Calu3 (cell line): ENCODE data around the gene OPCML. TPM values are rescaled to one million over a fixed set of nuclear protein-coding genes. Genes with fewer than 3 reads are reported as not detected.

Source experiments
- BruUV-seq: library from RNA; stranded (reverse); fragments of 400-500 nt; replicated peaks from 2 replicates; lab custom pipeline; 2021; lab: Mats Ljungman, UMichigan
- CTCF ChIA-PET: fragments of 300-600 bp; sonication (Branson Sonifier 250); formaldehyde crosslinking; loops from one replicate; lab custom pipeline; 2022; ENCODE audit warnings: antibody characterized with exemption; lab: Charles Lee
- DNase-seq: peaks from one replicate; pipeline ENCODE4 v3.0.0; 2022
- H3K27ac Mint-ChIP-seq: one replicate; pipeline ENCODE4 v1.8.0; 2022; ENCODE audit warnings: mixed read lengths; ENCODE audit not compliant: unreplicated experiment
- H3K27me3 Mint-ChIP-seq: one replicate; pipeline ENCODE4 v1.8.0; 2022; ENCODE audit warnings: mixed read lengths; ENCODE audit not compliant: unreplicated experiment
- H3K36me3 Mint-ChIP-seq: one replicate; pipeline ENCODE4 v1.8.0; 2022; ENCODE audit warnings: mild to moderate bottlenecking, moderate library complexity, mixed read lengths; ENCODE audit not compliant: insufficient read depth, unreplicated experiment
- H3K4me1 Mint-ChIP-seq: one replicate; pipeline ENCODE4 v1.8.0; 2022; ENCODE audit warnings: mild to moderate bottlenecking, low read depth, mixed read lengths; ENCODE audit not compliant: unreplicated experiment
- H3K4me3 Mint-ChIP-seq: one replicate; pipeline ENCODE4 v1.8.0; 2022; ENCODE audit warnings: mild to moderate bottlenecking, low read depth, moderate library complexity, mixed read lengths; ENCODE audit not compliant: unreplicated experiment
- H3K9me3 Mint-ChIP-seq: one replicate; pipeline ENCODE4 v1.8.0; 2022; ENCODE audit warnings: low read depth, mixed read lengths; ENCODE audit not compliant: unreplicated experiment
- CTCF ChIP-seq: fragments of 200-600 bp; IDR thresholded peaks from one replicate; pipeline ENCODE4 v1.8.0; 2022; ENCODE audit warnings: antibody characterized with exemption; ENCODE audit not compliant: unreplicated experiment
- intact Hi-C: fragments of 100-400 bp; cut with micrococcal nuclease; formaldehyde crosslinking; loops from one replicate; pipeline ENCODE4 v1.10.0; 2022; ENCODE audit not compliant: unreplicated experiment
- total RNA-seq: library from RNA; stranded (reverse); gene quantifications from 2 replicates; pipeline ENCODE4 v1.2.3, GENCODE V29; 2022

The OPCML gene
- total RNA-seq, 1 experiment from 2014 or later, result not detected

- Mint-ChIP-seq H3K4me1 (no peaks in the 10 kb centered on the region), H3K27me3 (no peaks in the 10 kb centered on the region), H3K27ac (no peak overlapping the region), H3K9me3 (peaks cover 11% of the 10 kb centered on the region), H3K4me3 (no peak overlapping the region), H3K36me3 (no peaks in the 10 kb centered on the region)
- CTCF ChIA-PET, result no interaction called here
- no peak for TF ChIP-seq CTCF
- DNase-seq, result no peak
- no TSS peak for BruUV-seq
- intact Hi-C loops, result no loop called here
These were observed 1107.9 kb downstream of the OPCML start for GRCh38 chr11:132424433-132424832.

- no peak for DNase-seq
- no peaks in the 10 kb centered on the region for H3K27me3 Mint-ChIP-seq
- no peak overlapping the region for H3K27ac Mint-ChIP-seq
- peaks cover 11% of the 10 kb centered on the region for H3K9me3 Mint-ChIP-seq
- intact Hi-C loops, result no loop called here
- no TSS peak for BruUV-seq
- no peaks in the 10 kb centered on the region for H3K4me1 Mint-ChIP-seq
- TF ChIP-seq CTCF, result no peak
- no peak overlapping the region for H3K4me3 Mint-ChIP-seq
- CTCF ChIA-PET, result no interaction called here
- H3K36me3 Mint-ChIP-seq, result no peaks in the 10 kb centered on the region
These were observed 1109.0 kb downstream of the OPCML start for GRCh38 chr11:132423266-132423665.

- BruUV-seq, result no TSS peak
- DNase-seq, result no peak
- Mint-ChIP-seq H3K36me3 (no peaks in the 10 kb centered on the region), H3K4me3 (no peak overlapping the region), H3K9me3 (peaks cover 11% of the 10 kb centered on the region), H3K27ac (no peak overlapping the region), H3K4me1 (no peaks in the 10 kb centered on the region), H3K27me3 (no peaks in the 10 kb centered on the region)
- no peak for TF ChIP-seq CTCF
- CTCF ChIA-PET, result no interaction called here
- intact Hi-C loops, result no loop called here
These were observed 1109.6 kb downstream of the OPCML start for GRCh38 chr11:132422722-132423121.

- no peak overlapping the region for H3K4me3 Mint-ChIP-seq
- no peaks in the 10 kb centered on the region for H3K27me3 Mint-ChIP-seq
- no peak for TF ChIP-seq CTCF
- no peaks in the 10 kb centered on the region for H3K36me3 Mint-ChIP-seq
- peaks cover 12% of the 10 kb centered on the region for H3K9me3 Mint-ChIP-seq
- DNase-seq, result no peak
- no peaks in the 10 kb centered on the region for H3K4me1 Mint-ChIP-seq
- CTCF ChIA-PET, result no interaction called here
- BruUV-seq, result no TSS peak
- no peak overlapping the region for H3K27ac Mint-ChIP-seq
- intact Hi-C loops, result no loop called here
These were observed 1110.7 kb downstream of the OPCML start for GRCh38 chr11:132421555-132421954.
